ENCODE results near the gene EFNA4.
A peak's percentile ranks its signal among the peaks of the same experiment; 100 is the strongest.

EFNA4 gene

DNA sequence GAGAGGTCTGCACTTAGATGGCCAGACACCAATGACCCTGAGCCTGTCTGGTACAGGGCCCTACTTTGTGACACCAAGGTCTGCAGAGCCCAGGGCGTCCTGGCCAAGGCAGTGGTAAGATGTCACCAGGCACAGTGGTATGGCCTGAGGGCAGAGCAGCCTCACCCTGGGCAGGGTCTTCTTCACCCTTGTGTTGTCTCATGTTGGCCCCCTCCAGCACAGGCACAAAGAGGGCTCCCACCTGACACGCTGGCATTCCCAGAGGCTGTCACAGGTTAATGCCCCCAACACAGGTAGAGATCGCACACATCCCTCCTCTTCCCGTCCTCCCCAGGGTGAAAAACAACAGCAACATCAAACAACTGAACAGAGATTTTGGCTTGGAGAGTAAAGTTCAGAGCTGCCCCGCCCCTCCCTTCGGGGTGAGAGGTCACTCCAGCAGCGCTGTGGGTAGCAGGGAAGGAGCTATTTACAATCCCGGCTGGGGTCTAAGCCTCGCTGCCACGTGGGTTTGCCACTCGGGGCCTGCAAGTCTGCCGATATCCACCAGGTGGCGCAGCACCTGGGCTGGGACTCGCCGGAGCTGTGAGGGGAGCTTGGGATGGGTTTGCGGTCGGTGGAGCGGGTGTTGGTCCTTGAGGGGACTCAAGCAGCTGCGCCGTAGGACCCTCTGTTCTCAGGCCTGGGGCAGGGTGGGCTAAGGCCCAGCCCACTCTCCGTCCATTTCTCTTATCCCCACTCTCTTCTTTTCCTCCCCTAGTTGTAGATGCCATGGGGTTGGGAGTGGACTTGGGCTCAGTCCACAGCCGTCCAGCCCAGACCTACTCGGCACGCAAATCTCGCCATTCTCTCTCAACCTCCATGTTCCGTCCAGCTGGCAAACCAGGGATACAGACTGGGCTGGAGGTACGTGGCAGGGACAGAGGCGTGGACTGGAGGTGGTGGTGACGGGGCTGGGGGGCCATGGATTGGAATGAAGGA is 27.8 kb downstream of the EFNA4 start:
- DNase-seq (ENCODE audit: extremely low spot score), result peak; percentile 92
- CTCF ChIA-PET, result interaction anchor here (0.5 to 5.3 kb wide), 34 partner anchors 9 to 232 kb away, joined by 3 to 89 read pairs (median 5); partner anchors contain the start of genes CLK2, DPM3, EFNA3 and EFNA4
- POLR2A ChIA-PET, result interaction anchor here (0.9 to 2.5 kb wide), 12 partner anchors 35 to 135 kb away, joined by 3 to 25 read pairs (median 4); partner anchors contain the start of genes ADAM15, DPM3, EFNA1 and KRTCAP2
- TF ChIP-seq L3MBTL2 (conservative IDR thresholded peaks at IDR 0.05) (peak; percentile 75), HDGF (IDR thresholded peaks at IDR 0.05; ENCODE audit: borderline replicate concordance) (no peak)

DNA sequence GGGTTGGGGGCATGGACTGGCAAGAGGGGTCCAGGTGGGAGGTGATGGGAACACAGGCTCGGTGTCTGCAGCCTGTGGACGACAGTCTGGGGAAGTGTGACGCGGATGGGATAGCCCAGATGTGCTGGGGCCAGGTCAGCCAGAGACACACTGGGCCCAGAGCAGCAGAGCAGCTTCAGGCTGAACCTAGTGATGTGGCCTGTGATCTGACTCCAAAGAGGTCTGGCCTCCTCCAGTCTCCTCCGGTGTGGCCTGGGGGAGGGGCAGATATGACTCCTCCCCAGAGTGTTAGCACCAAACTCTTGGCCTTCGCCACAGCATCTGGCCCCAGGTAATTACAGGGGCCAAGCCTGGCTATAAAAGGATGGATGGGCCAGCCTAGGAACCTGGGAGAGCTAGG is 28.6 kb downstream of the EFNA4 start:
- POLR2A ChIA-PET, result interaction anchor here (0.9 to 2.5 kb wide), 9 partner anchors 34 to 135 kb away, joined by 4 to 25 read pairs (median 5); partner anchors contain the start of genes EFNA1, KRTCAP2 and SLC50A1
- no peak for TF ChIP-seq SUZ12 (IDR thresholded peaks at IDR 0.05)
- TF ChIP-seq FOXK2 (IDR thresholded peaks at IDR 0.05), result no peak
- no peak for TF ChIP-seq TARDBP (IDR thresholded peaks at IDR 0.05)
- TF ChIP-seq ELF4 (IDR thresholded peaks at IDR 0.05), result no peak
- no peak for TF ChIP-seq L3MBTL2 (conservative IDR thresholded peaks at IDR 0.05)
- no peak for TF ChIP-seq LEF1 (IDR thresholded peaks at IDR 0.05; ENCODE audit: borderline replicate concordance)

GRCh38 chr1:155092641-155093040 is 29.1 kb downstream of the EFNA4 start:
- ChIA-PET CTCF (interaction anchor here (1.7 to 5.3 kb wide), 2 partner anchors 42 to 81 kb away, joined by 6 to 52 read pairs; partner anchors contain the start of genes KRTCAP2 and TRIM46), POLR2A (interaction anchor here (1.8 to 2.5 kb wide), 3 partner anchors 34 to 80 kb away, joined by 7 to 25 read pairs (median 11); partner anchors contain the start of genes KRTCAP2 and SLC50A1)
- no peak for DNase-seq (ENCODE audit: extremely low spot score)
- no peak for TF ChIP-seq SP1 (IDR thresholded peaks at IDR 0.05)
- TF ChIP-seq BHLHE40 (IDR thresholded peaks at IDR 0.05; ENCODE audit: borderline replicate concordance), result no peak
- no peak for TF ChIP-seq ZNF384 (IDR thresholded peaks at IDR 0.05)

More for the DNA sequence above, 28.6 kb downstream of the EFNA4 start:
- no peak for DNase-seq (ENCODE audit: extremely low spot score)
- CTCF ChIA-PET, result interaction anchor here (0.6 to 5.3 kb wide), 20 partner anchors 8 to 110 kb away, joined by 3 to 89 read pairs (median 6); partner anchors contain the start of genes DPM3, EFNA4, KRTCAP2 and TRIM46

DNA sequence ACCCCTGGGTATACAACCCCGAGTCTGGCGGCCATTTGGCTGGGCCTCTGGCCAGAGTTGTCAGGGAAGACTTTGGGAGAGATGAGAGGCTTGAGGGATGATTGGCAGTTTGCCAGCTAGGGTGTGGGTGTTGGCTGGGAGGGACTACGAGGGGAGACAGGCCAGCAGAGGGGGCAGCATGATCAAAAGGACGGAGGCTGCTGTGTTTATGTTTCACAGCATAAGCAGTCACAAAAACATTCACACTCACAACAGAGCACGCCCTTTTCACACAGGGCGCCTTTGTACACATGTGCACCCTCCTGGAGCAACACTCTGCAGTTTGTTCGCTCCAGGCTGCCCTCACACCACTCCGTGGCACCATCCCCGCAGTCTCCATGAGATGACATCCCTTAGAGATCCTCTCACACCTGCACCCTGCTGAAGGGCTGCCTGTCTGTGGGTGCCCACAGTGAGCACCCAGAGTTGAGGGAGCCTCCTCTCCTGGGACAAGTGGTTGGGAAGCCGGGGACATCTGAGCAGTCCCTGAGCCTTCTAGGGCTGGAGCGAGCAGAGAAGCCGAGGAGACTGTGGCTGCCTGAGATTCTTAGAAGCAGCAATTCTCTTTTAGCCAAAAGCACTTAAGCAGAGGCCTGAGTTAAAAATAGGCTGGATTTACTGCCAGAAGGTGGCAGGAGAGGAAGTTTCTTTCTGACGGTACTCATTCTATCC is 30.5 kb downstream of the EFNA4 start:
- TF ChIP-seq TARDBP (IDR thresholded peaks at IDR 0.05) (no peak), ZNF384 (IDR thresholded peaks at IDR 0.05) (no peak), FOXA1 (IDR thresholded peaks at IDR 0.05) (no peak), NFRKB (IDR thresholded peaks at IDR 0.05) (no peak), L3MBTL2 (conservative IDR thresholded peaks at IDR 0.05) (no peak), HDGF (IDR thresholded peaks at IDR 0.05; ENCODE audit: borderline replicate concordance) (no peak), FOXK2 (IDR thresholded peaks at IDR 0.05) (no peak), PKNOX1 (IDR thresholded peaks at IDR 0.05) (no peak; the same call in 1 of the 2 replicates), ELF4 (IDR thresholded peaks at IDR 0.05) (no peak), LEF1 (IDR thresholded peaks at IDR 0.05; ENCODE audit: borderline replicate concordance) (no peak)
- CTCF ChIA-PET, result interaction anchor here (1.0 to 4.4 kb wide), 2 partner anchors 73 to 79 kb away, joined by 8 to 29 read pairs (median 18); partner anchors contain the start of gene KRTCAP2
- POLR2A ChIA-PET, result interaction anchor here (1.0 to 1.8 kb wide), 3 partner anchors 74 to 123 kb away, joined by 3 to 6 read pairs (median 3); partner anchors contain the start of genes KRTCAP2 and SHC1

DNA sequence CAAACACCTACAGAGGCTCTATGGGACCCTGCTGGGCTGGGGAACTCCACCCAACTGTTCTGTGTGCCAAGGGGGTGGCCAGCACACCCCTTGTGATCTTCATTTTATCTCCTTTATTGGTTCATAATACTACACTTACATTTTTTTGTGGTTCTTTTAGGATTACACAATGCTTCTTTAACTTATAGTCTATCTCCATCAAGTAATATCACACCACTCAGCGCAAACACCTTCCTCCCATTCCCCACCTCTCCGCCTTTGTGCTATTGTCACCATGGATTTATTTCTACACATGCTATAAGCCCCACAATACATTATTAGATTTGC is 31.0 kb downstream of the EFNA4 start:
- POLR2A ChIA-PET, result interaction anchor here (0.9 to 1.8 kb wide), 4 partner anchors 41 to 124 kb away, joined by 3 to 6 read pairs (median 3); partner anchors contain the start of genes KRTCAP2, SHC1 and SLC50A1
- no peak for TF ChIP-seq BHLHE40 (IDR thresholded peaks at IDR 0.05; ENCODE audit: borderline replicate concordance)
- TF ChIP-seq SUZ12 (IDR thresholded peaks at IDR 0.05), result no peak
- TF ChIP-seq HDGF (IDR thresholded peaks at IDR 0.05; ENCODE audit: borderline replicate concordance), result no peak
- TF ChIP-seq PKNOX1 (IDR thresholded peaks at IDR 0.05), result no peak
- no peak for TF ChIP-seq SP1 (IDR thresholded peaks at IDR 0.05)
- TF ChIP-seq TARDBP (IDR thresholded peaks at IDR 0.05), result no peak
- TF ChIP-seq FOXK2 (IDR thresholded peaks at IDR 0.05), result no peak
- TF ChIP-seq NFRKB (IDR thresholded peaks at IDR 0.05), result no peak
- TF ChIP-seq LEF1 (IDR thresholded peaks at IDR 0.05; ENCODE audit: borderline replicate concordance), result no peak
- no peak for TF ChIP-seq L3MBTL2 (conservative IDR thresholded peaks at IDR 0.05)
- no peak for TF ChIP-seq ZNF384 (IDR thresholded peaks at IDR 0.05)
- no peak for TF ChIP-seq ARNT (IDR thresholded peaks at IDR 0.05)
- no peak for TF ChIP-seq CTBP1 (IDR thresholded peaks at IDR 0.05; ENCODE audit: borderline replicate concordance)
- TF ChIP-seq FOXM1 (IDR thresholded peaks at IDR 0.05; ENCODE audit: borderline replicate concordance), result no peak
- no peak for TF ChIP-seq FOXA1 (IDR thresholded peaks at IDR 0.05)
- TF ChIP-seq ELF4 (IDR thresholded peaks at IDR 0.05), result no peak
- no peak for DNase-seq (ENCODE audit: extremely low spot score)
- CTCF ChIA-PET, result interaction anchor here (0.5 to 4.4 kb wide), 4 partner anchors 34 to 173 kb away, joined by 4 to 29 read pairs (median 11); partner anchors contain the start of gene KRTCAP2

More for the DNA sequence above, 30.5 kb downstream of the EFNA4 start:
- no peak for DNase-seq (ENCODE audit: extremely low spot score)

DNA sequence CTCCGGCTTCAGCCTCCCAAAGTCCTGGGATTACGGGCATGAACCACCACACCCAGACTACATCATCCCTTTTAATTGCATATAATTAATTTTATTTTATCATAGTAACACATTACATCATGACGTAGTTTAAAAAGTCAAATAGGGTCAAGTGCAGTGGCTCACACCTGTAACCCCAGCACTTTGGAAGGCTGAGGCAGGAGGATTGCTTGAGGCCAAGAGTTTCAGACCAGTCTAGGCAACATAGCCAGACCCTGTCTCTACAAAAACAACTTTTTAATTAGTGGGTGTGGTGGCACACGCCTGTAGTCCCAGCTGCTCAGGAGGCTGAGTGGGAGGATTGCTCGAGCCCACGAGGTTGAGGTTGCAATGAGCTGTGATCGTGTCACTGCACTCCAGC is 35.8 kb downstream of the EFNA4 start:
- TF ChIP-seq SP1 (IDR thresholded peaks at IDR 0.05) (no peak), TARDBP (IDR thresholded peaks at IDR 0.05) (no peak), CTBP1 (IDR thresholded peaks at IDR 0.05; ENCODE audit: borderline replicate concordance) (no peak), ELF4 (IDR thresholded peaks at IDR 0.05) (no peak), FOXK2 (IDR thresholded peaks at IDR 0.05) (no peak), NFRKB (IDR thresholded peaks at IDR 0.05) (no peak), L3MBTL2 (conservative IDR thresholded peaks at IDR 0.05) (no peak), ARNT (IDR thresholded peaks at IDR 0.05) (no peak), ZNF384 (IDR thresholded peaks at IDR 0.05) (no peak)
- no peak for DNase-seq (ENCODE audit: extremely low spot score)
- ChIA-PET POLR2A (interaction anchor here (1.4 to 1.8 kb wide), 2 partner anchors 74 to 95 kb away, joined by 4 to 5 read pairs; partner anchors contain the start of gene KRTCAP2), CTCF (interaction anchor here (1.4 to 2.0 kb wide), 2 partner anchors 8 to 14 kb away, joined by 6 to 12 read pairs; no protein-coding TSS in a partner anchor)

Data from HEK293T (cell line).